NB4 (cell line): Measurements from ENCODE around the gene BNIPL.

Source experiments
- DNase-seq: peaks from one replicate; pipeline ENCODE4 v3.0.0; 2010; ENCODE audit warnings: low read depth
- H3K4me3 ChIP-seq: one replicate; pipeline ENCODE4 v1.5.1; 2011; ENCODE audit warnings: mild to moderate bottlenecking, low read depth, low read length, moderate library complexity
- MYC ChIP-seq: IDR thresholded peaks from 2 replicates; pipeline ENCODE4 v1.6.1; 2011; ENCODE audit warnings: low read depth, low read length
- POLR2A ChIP-seq: IDR thresholded peaks from 2 replicates; pipeline ENCODE4 v1.6.1; 2011; ENCODE audit warnings: mild to moderate bottlenecking; ENCODE audit not compliant: insufficient read length; ENCODE audit errors: extremely low read depth
- TF ChIP-seq, protein P1 (sequence below): IDR thresholded peaks from 2 replicates; pipeline ENCODE4 v1.6.1; 2011; ENCODE audit warnings: low read depth, low read length
- TF ChIP-seq, protein P2 (sequence below): IDR thresholded peaks from one replicate; pipeline ENCODE4 v1.5.1; 2012; ENCODE audit warnings: low read depth, low read length

Gene BNIPL

GRCh38 chr1:151054971-151055547, 18.7 kb downstream of the BNIPL start:
- DNase-seq, result no peak
- H3K4me3 ChIP-seq, result no peak overlapping the region
- TF ChIP-seq, protein P1, sequence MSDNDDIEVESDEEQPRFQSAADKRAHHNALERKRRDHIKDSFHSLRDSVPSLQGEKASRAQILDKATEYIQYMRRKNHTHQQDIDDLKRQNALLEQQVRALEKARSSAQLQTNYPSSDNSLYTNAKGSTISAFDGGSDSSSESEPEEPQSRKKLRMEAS, result no peak
- no peak for TF ChIP-seq MYC
- TF ChIP-seq, protein P2, sequence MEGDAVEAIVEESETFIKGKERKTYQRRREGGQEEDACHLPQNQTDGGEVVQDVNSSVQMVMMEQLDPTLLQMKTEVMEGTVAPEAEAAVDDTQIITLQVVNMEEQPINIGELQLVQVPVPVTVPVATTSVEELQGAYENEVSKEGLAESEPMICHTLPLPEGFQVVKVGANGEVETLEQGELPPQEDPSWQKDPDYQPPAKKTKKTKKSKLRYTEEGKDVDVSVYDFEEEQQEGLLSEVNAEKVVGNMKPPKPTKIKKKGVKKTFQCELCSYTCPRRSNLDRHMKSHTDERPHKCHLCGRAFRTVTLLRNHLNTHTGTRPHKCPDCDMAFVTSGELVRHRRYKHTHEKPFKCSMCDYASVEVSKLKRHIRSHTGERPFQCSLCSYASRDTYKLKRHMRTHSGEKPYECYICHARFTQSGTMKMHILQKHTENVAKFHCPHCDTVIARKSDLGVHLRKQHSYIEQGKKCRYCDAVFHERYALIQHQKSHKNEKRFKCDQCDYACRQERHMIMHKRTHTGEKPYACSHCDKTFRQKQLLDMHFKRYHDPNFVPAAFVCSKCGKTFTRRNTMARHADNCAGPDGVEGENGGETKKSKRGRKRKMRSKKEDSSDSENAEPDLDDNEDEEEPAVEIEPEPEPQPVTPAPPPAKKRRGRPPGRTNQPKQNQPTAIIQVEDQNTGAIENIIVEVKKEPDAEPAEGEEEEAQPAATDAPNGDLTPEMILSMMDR, result no peak
- no peak for TF ChIP-seq POLR2A

GRCh38 chr1:151055581-151055980, 19.2 kb downstream of the BNIPL start:
- DNase-seq, result no peak
- H3K4me3 ChIP-seq, result peak overlapping the region; percentile 23
- TF ChIP-seq MYC (no peak), POLR2A (no peak)
- TF ChIP-seq, protein P1, result no peak
- TF ChIP-seq, protein P2, result no peak

DNA sequence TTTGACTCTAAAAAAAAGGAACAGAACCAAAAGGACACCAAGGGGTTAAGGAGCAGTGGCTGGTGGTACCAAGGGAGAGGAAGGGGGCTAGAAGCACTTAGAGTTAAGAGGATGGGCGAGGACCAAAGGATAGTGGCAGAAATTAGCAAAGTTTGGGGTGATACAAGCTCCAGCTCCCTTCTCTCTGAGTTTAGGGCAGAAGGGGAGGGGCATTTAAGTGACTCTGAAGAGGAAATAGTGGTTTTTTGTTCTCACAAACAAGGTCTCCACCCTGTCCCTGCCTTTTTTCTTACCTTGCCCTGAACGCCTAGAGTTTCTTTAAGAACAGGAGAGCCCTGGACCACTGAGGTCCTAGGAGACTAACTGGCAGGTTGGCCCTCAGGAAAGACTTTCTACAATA, 19.8 kb downstream of the BNIPL start:
- peak; percentile 36 for DNase-seq
- peak overlapping the region; percentile 49 for H3K4me3 ChIP-seq
- TF ChIP-seq MYC, result no peak
- TF ChIP-seq, protein P2, result no peak
- TF ChIP-seq, protein P1, result no peak
- no peak for TF ChIP-seq POLR2A

DNA sequence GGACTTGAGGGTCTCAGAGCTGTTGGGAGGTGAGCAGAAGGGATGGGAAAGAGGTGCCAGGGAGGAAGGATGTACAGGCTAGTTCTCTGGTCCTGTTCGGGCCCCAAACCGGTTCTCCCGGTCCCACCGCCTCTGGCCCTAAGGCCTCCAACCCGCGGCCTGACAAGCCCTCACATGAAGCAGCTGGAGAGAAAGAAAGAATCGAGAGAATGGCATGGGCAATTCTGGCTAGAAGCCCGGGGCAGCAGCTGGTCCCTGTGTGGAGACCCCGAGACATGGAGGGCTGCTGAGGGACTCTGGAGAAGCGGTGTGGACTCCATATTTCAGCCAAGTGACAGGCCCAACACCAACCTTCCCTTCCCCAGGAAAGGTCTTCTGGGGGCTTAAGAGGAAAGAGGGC, 22.3 kb downstream of the BNIPL start:
- peak; percentile 38 for DNase-seq
- TF ChIP-seq, protein P1, result no peak
- TF ChIP-seq POLR2A, result no peak
- TF ChIP-seq, protein P2, result no peak
- TF ChIP-seq MYC, result no peak
- peak overlapping the region; percentile 99 for H3K4me3 ChIP-seq

GRCh38 chr1:151059109-151060006, 23.0 kb downstream of the BNIPL start, which contains the start of gene CDC42SE1:
Gene CDC42SE1, minus strand, starts transcription at chr1:151059622. Its CDS starts 3,892 bp downstream, at chr1:151055730.
- H3K4me3 ChIP-seq, result peak within 1 kb of the TSS; percentile 99
- TF ChIP-seq, protein P2, result peak; percentile 63
- TF ChIP-seq MYC (peak; percentile 79), POLR2A (peak; percentile 87)
- TF ChIP-seq, protein P1, result peak; percentile 48
- DNase-seq, result peak; percentile 96
